ENCODE data around the gene PSMB3.

GRCh38 chr17:38738686-38739085 lies 13.9 kb upstream of the PSMB3 start:
- TF ChIP-seq CTCF (IDR thresholded peaks at IDR 0.05; ENCODE audit: borderline replicate concordance, extremely low read depth, low read length, poor library complexity, severe bottlenecking): no peak
- TF ChIP-seq EZH2 (IDR thresholded peaks at IDR 0.05; ENCODE audit: borderline replicate concordance, low read depth, low read length, severe bottlenecking): no peak

Data from DND-41 (cell line).